ENCODE data around the gene SLC11A2.
"Not testable (repeated sequence)": the region's sequence is repeated elsewhere in the genome, so short reads cannot be mapped to it uniquely, and the experiment has no call there.

SLC11A2 gene

GRCh38 chr12:50949801-50950302, 76.3 kb downstream of the SLC11A2 start:
- FAIRE-seq (no peak), DNase-seq (ENCODE audit: low spot score) (no peak)

DNA sequence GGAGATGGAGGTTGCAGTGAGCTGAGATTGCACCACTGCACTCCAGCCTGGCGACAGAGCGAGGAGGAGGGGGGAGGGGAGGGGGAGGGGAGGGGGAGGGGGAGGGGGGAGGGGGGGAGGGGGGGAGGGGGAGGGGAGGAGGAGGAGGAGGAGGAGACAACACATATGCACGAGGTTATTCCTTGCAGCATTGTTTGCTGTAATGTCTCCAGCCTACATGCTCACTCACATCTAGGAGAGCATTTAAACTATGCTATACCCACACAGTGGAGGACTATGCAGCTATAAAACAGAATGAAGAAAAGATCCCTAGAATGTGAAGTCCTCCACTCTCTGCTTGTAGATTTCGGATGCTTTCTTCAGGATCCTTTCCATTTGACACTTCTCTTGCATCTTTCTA, 77.4 kb downstream of the SLC11A2 start:
- no peak for DNase-seq (ENCODE audit: low spot score)
- FAIRE-seq, result no peak

DNA sequence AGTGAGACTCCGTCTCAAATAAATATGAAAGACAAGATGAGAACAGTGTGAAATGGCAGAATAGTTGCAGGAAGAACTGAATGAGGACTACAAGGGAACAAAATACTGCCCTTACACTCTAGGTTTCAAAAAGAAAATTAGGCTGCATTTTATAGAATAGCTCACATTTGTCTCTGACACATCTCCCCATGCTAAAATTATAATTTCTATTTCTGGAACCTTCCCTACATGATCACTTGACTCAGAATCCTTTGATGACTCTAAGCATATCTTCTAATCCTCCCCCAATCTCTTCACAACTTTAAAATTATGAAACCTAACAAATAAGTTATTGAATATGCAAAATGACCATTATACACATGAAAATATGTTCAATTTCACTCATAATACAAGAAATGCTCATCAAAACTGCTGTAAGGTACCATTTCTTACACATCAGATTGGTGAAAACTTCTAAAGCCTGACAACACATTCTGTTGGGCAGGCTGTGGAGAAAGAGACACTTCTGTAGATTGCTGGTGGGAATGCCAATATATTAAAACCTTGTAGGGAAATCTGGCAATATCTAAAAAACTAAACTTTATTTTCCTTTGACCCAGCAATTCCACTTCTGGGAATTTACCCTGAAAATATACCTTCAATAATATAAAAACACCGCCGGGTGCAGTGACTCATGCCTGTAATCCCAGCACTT, 78.1 kb downstream of the SLC11A2 start:
- no peak for FAIRE-seq
- no peak for DNase-seq (ENCODE audit: low spot score)

DNA sequence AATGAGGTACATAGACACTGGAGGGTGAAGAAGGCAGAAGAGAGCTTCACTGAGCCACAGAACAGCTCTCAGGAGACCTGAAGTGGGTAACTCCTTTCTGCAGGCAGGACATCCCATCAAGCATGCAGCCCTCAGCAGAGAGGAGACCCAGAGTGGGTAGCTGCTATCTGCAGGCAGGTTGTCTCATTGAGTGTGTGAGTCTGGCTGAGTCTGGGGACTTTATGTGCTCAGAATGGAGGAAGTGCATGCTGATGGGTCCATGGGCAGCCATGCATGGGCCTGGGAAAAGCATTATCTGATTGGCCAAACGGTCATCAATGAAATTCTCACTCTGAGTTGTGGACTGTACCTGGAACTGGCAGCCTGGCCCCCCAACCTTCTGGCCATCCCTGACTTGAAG, 88.5 kb downstream of the SLC11A2 start:
- DNase-seq (ENCODE audit: low spot score), result no peak
- FAIRE-seq, result no peak

- DNase-seq (ENCODE audit: low spot score) (no peak), FAIRE-seq (no peak)
Measured at GRCh38 chr12:50936821-50937530, 89.2 kb downstream of the SLC11A2 start.

DNA sequence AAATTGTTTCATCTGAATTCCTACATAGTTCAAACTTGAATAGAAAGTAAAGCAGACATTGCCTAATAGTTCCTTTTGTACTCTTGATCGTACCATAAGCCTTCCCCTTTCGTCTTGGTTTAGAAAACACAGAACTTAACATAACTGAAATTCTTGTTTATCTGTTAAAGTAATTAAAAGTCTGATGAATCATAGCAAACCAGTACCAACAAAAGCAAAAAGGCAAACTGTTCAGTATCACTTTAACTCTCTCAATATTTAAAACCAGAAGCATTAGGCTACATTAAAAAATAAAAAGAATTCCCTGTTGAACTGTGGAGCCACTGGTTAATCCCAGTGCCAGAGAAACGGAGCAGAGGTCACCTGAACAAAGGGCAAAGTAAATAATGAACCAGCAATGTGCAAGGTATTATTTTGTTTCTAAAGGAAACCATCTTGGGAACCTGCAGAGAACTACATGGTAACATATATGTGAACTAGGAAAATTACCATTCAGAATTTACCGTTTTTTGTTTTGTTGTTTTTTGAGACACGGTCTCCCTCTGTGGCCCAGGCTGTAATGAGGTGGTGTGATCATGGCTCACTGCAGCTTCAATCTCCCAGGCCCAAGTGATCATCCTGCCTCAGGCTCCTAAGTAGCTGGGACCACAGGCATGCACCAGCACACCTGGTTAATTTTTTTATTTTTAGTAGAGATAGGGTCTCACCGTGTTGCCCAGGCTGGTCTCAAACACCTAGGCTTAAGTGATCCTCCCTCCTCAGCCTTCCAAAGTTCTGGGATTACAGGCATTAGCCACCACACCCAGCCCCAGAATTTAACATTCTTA, 91.0 kb downstream of the SLC11A2 start:
- DNase-seq (ENCODE audit: low spot score) (no peak), FAIRE-seq (no peak)

DNA sequence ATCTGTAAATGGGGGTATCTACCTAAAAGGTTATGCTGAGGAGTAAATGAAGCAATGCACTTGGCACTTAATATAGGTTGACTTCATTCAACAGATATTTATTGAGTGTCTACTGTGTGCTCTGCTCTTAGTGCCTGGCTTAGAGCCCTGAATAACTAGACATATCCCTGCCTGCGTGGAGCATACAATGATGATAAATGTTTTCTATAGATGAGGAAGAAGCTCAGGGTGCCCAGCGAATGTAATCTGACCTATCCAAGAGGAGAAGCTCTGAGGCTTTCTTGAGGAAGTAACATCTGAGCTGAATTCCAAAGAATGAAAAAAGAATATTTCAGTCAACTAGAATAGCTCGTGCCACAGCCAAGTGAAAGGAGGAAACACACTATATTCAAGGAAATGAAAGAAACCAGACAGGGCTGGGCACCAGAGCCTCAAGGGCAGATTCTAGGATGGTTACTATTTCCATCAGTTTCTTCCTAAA, 91.8 kb downstream of the SLC11A2 start:
- FAIRE-seq (no peak), DNase-seq (ENCODE audit: low spot score) (no peak)

DNA sequence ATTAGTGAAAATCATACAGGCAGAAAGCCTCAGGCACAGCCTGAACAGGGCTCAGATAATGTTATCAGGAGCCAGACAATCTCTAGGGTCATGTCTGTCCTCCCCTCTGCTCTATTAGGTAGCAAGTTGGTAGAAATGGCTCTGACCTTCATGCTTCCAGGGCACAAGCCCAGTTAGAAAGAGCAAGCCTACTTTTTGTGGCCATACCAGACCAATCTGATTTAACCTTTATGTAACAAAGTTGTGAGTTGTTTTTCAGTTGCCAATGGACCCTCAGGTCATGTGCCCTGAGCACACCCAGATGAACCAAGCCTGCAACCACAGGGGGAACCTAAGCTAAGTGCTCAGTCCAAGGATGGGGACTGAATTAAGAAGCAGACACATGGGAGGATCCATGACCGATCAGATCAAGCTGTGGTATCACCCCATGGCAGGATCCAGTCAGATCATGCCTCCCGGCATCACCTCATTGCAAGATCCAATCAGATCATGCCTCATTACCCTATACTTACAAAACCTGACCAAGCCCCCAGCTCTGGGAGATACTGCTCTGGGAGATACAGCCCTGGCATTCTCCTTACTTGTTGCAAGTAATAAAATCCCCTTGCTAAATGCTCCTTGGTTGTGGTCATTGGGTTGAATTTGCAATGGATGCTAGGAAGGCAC, 92.6 kb downstream of the SLC11A2 start:
- FAIRE-seq (no peak), DNase-seq (ENCODE audit: low spot score) (no peak)

DNA sequence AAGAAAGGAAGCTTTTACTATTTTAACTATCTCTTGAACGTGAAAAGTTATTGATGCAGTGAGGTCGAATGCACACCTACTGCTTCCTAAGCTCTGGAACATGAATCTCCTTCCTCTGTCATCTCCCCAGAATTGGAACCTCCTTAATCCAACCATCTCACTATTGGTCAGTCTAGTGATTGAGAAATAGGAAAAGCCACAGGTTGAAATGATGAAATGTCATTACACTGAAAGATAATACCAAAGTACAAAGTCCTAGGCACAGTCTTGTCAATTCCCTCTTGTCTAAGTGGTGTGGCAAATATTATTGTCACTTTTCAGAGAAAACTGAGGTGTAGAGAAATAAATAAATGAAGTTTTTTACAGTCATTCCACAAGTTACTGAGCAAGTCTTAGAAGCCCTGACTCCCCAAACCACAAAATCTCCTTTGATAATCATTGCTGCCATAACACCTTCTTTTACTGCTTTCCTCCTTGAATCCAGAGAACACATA, 93.3 kb downstream of the SLC11A2 start:
- FAIRE-seq (no peak), DNase-seq (ENCODE audit: low spot score) (no peak)

- not testable (repeated sequence) for DNase-seq (ENCODE audit: low spot score); FAIRE-seq
Measured at GRCh38 chr12:50930477-50930876, 95.7 kb downstream of the SLC11A2 start.

DNA sequence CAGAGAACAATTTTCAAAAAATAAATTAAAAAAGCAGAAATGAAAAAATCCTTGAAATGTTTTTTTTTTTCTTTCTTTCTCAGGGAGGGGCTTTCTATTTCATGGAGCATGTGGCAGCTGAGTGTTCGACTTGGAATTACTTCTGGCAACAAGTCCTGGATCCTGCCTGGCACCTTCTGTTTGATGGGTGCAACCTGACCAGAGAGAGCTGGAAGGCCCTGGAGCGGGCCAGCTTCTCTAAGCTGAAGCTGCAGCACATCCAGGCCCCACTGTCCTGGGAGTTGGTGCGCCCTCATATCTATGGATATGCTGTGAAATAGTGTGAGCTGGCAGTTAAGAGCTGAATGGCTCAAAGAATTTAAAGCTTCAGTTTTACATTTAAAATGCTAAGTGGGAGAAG, 96.4 kb downstream of the SLC11A2 start:
- no peak for DNase-seq (ENCODE audit: low spot score)
- FAIRE-seq, result no peak

Data from urothelium cell line (cell line).